OCI-LY7 (cell line): ENCODE results near the gene SNHG17. TPM values are rescaled to one million over a fixed set of nuclear protein-coding genes. Genes with fewer than 3 reads are reported as not detected.

Experiments
- BruUV-seq: library from RNA; stranded (reverse); fragments of 400-500 nt; replicated peaks from 2 replicates; lab custom pipeline; 2021; lab: Mats Ljungman, UMichigan
- CTCF ChIA-PET: fragments of 300-600 bp; sonication (Branson Sonifier 250); formaldehyde crosslinking; loops from one replicate; lab custom pipeline; 2022; ENCODE audit warnings: antibody characterized with exemption; ENCODE audit not compliant: unreplicated experiment; lab: Charles Lee
- POLR2A ChIA-PET: fragments of 300-600 bp; sonication (Branson Sonifier 250); formaldehyde crosslinking; loops from one replicate; lab custom pipeline; 2022; ENCODE audit warnings: antibody characterized with exemption; lab: Charles Lee
- DNase-seq: peaks from one replicate; pipeline ENCODE4 v3.0.0-alpha.2; 2015; ENCODE audit warnings: low spot score
- H2AFZ ChIP-seq: fragments of 200-600 bp; sonication (generic), shearing (Covaris generic); 2 replicates; pipeline ENCODE4 v1.6.1; 2014; ENCODE audit warnings: mild to moderate bottlenecking, antibody characterized with exemption, low read length, moderate library complexity
- H3K27ac ChIP-seq: fragments of 200-600 bp; sonication (generic); 2 replicates; pipeline ENCODE4 v1.5.1; 2014; ENCODE audit warnings: mixed run types, low read depth, mild to moderate bottlenecking, moderate library complexity, low read length, inconsistent platforms; ENCODE audit not compliant: poor library complexity, severe bottlenecking
- H3K36me3 ChIP-seq: fragments of 200-600 bp; sonication (generic); 2 replicates; pipeline ENCODE4 v1.6.1; 2014; ENCODE audit warnings: mild to moderate bottlenecking, antibody characterized with exemption, low read length, moderate library complexity, mixed read lengths; ENCODE audit not compliant: insufficient read depth
- H3K4me1 ChIP-seq: fragments of 200-600 bp; sonication (generic); 2 replicates; pipeline ENCODE4 v1.5.1; 2014; ENCODE audit warnings: mild to moderate bottlenecking, low read length; ENCODE audit not compliant: insufficient read depth, poor library complexity, severe bottlenecking
- H3K4me2 ChIP-seq: fragments of 200-600 bp; sonication (generic); 2 replicates; pipeline ENCODE4 v1.6.1; 2014; ENCODE audit warnings: mild to moderate bottlenecking, low read length
- H3K4me3 ChIP-seq: fragments of 200-600 bp; sonication (generic); 2 replicates; pipeline ENCODE4 v1.5.1; 2014; ENCODE audit warnings: mild to moderate bottlenecking, low read depth, low read length; ENCODE audit not compliant: poor library complexity, severe bottlenecking
- H3K79me2 ChIP-seq: fragments of 200-600 bp; sonication (generic); 2 replicates; pipeline ENCODE4 v1.6.1; 2016; ENCODE audit warnings: low read depth, mild to moderate bottlenecking, low read length, moderate library complexity, mixed read lengths; ENCODE audit not compliant: insufficient read depth
- H3K9me2 ChIP-seq: fragments of 200-600 bp; sonication (generic); 2 replicates; pipeline ENCODE4 v1.6.1; 2016; ENCODE audit warnings: mild to moderate bottlenecking, low read length, mixed read lengths; ENCODE audit not compliant: insufficient read depth
- H3K9me3 ChIP-seq: fragments of 200-600 bp; sonication (generic); 2 replicates; pipeline ENCODE4 v1.6.1; 2014; ENCODE audit warnings: mild to moderate bottlenecking, mixed run types, low read length, mixed read lengths
- H4K20me1 ChIP-seq: fragments of 200-600 bp; sonication (generic); 2 replicates; pipeline ENCODE4 v1.6.1; 2014; ENCODE audit warnings: mild to moderate bottlenecking, antibody characterized with exemption, low read length, moderate library complexity, mixed read lengths; ENCODE audit not compliant: insufficient read depth
- EZH2phosphoT487 ChIP-seq: fragments of 200-600 bp; sonication (generic); IDR thresholded peaks from 2 replicates; pipeline ENCODE4 v1.6.1; 2018; ENCODE audit warnings: low read depth, borderline replicate concordance, mild to moderate bottlenecking, mixed run types, antibody characterized with exemption, low read length, moderate library complexity, mixed read lengths
- intact Hi-C: fragments of 100-400 bp; cut with micrococcal nuclease; formaldehyde crosslinking; loops from one replicate; pipeline ENCODE4 v1.10.0; 2022; ENCODE audit not compliant: unreplicated experiment
- total RNA-seq, 2 experiments: library from RNA; depleted of rRNA in 1 of 2; stranded (reverse); fragments of >200 nt in 1 of 2; shearing (Covaris generic) in 1 of 2; gene quantifications; 2 replicates each; pipeline ENCODE4 v1.2.3, GENCODE V29; 2014 to 2022
- TF ChIP-seq, protein P1 (sequence below): fragments of 200-600 bp; sonication (generic); conservative IDR thresholded peaks from 2 replicates; pipeline ENCODE4 v1.5.1; 2014; ENCODE audit warnings: mild to moderate bottlenecking, antibody characterized with exemption, low read length, moderate library complexity, mixed read lengths

The SNHG17 gene
- total RNA-seq, 2 experiments from 2014 or later, result 49.1 to 111 TPM

DNA sequence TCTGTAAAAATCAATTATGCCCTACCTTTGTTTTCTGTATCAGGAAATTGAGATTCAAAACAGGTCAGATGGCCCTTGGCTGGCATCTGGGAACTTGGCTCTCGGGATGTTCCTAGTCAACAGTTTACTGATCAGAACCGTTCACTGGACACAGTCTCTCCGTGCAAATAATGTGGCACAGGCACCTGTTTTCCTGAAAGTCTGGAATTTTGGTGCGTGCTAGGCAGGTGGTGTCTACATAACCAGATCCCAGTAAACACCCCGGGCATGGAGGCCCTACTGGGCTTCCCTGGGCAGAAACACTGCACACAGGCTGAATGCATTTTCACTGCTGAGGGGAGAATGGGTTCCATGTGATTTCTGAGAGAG is 7.5 kb downstream of the SNHG17 start:
- Histone ChIP-seq H3K4me2 (no peak overlapping the region), H3K4me1 (peaks cover 16% of the 10 kb centered on the region), H3K4me3 (no peak overlapping the region), H3K79me2 (peaks cover 65% of the 10 kb centered on the region), H3K9me3 (no peaks in the 10 kb centered on the region), H3K36me3 (peaks cover 98% of the 10 kb centered on the region), H3K9me2 (no peaks in the 10 kb centered on the region), H4K20me1 (peaks cover 54% of the 10 kb centered on the region), H3K27ac (no peak overlapping the region), H2AFZ (no peak overlapping the region)
- intact Hi-C loops, result no loop called here
- no peak for TF ChIP-seq EZH2phosphoT487
- CTCF ChIA-PET, result no interaction called here
- no TSS peak for BruUV-seq
- no peak for DNase-seq
- POLR2A ChIA-PET, result interaction anchor here (0.6 kb wide), 1 partner anchor 166 kb away, joined by 3 read pairs; no protein-coding TSS in a partner anchor

DNA sequence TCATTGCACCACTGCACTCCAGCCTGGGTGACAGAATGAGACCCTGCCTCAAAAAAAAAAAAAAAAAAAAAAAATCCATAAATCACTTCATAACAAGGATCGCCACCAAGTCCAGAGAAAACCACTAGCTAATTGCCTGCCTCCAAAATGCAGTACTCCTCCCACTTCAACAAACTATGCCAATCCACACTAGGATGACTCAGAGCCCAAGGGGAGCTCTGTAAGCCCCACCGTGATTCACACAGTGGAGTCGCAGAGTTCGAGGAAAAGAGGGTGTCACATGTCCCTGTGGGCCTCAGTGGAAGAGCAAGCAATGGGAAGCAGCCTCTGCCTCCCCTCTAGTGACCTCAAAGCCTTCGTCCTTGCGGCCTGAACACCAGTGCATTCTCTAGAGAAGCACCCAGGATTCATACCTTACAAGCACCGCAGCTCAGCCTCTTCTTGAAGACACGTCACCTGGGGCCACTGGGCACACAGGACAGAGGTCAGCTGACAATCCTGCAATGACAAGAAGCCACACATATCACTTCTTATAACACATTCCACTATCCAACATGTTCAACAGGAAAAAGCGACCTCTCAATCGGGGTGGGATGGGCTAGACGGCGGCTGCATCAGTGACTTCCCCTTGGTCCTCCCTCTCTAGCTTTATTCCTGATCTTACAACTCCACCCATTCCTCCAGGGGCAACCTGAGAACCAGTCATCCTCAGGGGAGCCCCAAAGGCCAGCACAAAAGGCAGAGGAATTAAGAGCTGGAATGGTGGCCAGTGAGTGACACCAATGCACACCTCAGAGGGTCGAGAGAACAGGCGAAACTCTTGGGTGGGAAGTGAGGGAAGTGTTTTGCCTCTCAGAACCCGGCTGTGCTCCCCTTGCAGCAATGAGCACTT is 8.9 kb downstream of the SNHG17 start:
- H3K27ac ChIP-seq, result no peak overlapping the region
- no peak overlapping the region for H3K4me3 ChIP-seq
- no peak for DNase-seq
- intact Hi-C loops, result no loop called here
- H3K4me2 ChIP-seq, result no peak overlapping the region
- CTCF ChIA-PET, result no interaction called here
- TF ChIP-seq, protein P1, sequence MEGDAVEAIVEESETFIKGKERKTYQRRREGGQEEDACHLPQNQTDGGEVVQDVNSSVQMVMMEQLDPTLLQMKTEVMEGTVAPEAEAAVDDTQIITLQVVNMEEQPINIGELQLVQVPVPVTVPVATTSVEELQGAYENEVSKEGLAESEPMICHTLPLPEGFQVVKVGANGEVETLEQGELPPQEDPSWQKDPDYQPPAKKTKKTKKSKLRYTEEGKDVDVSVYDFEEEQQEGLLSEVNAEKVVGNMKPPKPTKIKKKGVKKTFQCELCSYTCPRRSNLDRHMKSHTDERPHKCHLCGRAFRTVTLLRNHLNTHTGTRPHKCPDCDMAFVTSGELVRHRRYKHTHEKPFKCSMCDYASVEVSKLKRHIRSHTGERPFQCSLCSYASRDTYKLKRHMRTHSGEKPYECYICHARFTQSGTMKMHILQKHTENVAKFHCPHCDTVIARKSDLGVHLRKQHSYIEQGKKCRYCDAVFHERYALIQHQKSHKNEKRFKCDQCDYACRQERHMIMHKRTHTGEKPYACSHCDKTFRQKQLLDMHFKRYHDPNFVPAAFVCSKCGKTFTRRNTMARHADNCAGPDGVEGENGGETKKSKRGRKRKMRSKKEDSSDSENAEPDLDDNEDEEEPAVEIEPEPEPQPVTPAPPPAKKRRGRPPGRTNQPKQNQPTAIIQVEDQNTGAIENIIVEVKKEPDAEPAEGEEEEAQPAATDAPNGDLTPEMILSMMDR, result no peak
- no peak for TF ChIP-seq EZH2phosphoT487
- H3K36me3 ChIP-seq, result peaks cover 98% of the 10 kb centered on the region
- H4K20me1 ChIP-seq, result peaks cover 40% of the 10 kb centered on the region
- no peaks in the 10 kb centered on the region for H3K9me3 ChIP-seq
- no TSS peak for BruUV-seq
- H3K4me1 ChIP-seq, result peaks cover 2% of the 10 kb centered on the region
- POLR2A ChIA-PET, result interaction anchor here (0.7 kb wide), 1 partner anchor 76 kb away, joined by 3 read pairs; no protein-coding TSS in a partner anchor
- no peaks in the 10 kb centered on the region for H3K9me2 ChIP-seq
- H2AFZ ChIP-seq, result no peak overlapping the region
- peaks cover 52% of the 10 kb centered on the region for H3K79me2 ChIP-seq

DNA sequence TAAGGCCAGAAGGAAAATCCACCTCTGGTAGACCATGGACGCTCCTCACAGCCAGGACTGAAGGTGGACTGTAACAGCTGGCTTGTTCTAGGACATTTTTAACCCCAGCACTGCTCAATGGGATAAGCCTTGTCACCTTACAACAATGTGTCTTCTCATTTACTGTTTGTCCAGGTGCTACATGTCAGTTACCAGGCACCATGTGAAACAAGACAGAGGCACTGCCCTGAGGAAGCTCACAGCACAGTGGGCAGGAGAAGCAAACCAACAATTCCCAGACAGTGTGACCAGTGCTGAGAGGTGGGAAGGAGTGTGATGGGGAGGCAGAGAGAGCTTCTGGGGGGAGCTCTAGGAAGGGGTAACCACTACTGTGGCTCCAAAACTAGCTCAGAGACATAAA is 10.7 kb downstream of the SNHG17 start:
- no peak for DNase-seq
- Histone ChIP-seq H2AFZ (no peak overlapping the region), H3K9me3 (no peaks in the 10 kb centered on the region), H4K20me1 (0 out of 2 replicates have a peak, but pooled peaks cover 32% of the 10 kb centered on the region), H3K4me2 (no peak overlapping the region), H3K36me3 (peaks cover 100% of the 10 kb centered on the region), H3K4me3 (no peak overlapping the region), H3K4me1 (no peaks in the 10 kb centered on the region), H3K9me2 (no peaks in the 10 kb centered on the region), H3K27ac (no peak overlapping the region), H3K79me2 (peaks cover 34% of the 10 kb centered on the region)
- TF ChIP-seq, protein P1, result no peak
- intact Hi-C loops, result no loop called here
- POLR2A ChIA-PET, result interaction anchor here (0.6 kb wide), 1 partner anchor 102 kb away, joined by 3 read pairs; no protein-coding TSS in a partner anchor
- BruUV-seq, result no TSS peak
- CTCF ChIA-PET, result no interaction called here
